ENCODE data around the gene P4HB.

- TF ChIP-seq REST (IDR thresholded peaks at IDR 0.05; ENCODE audit: low read depth) (no peak), FOXM1 (IDR thresholded peaks at IDR 0.05; ENCODE audit: borderline replicate concordance, low read depth) (no peak), EP300 (IDR thresholded peaks at IDR 0.05; ENCODE audit: borderline replicate concordance) (no peak), CEBPB (IDR thresholded peaks at IDR 0.05) (no peak), TAF1 (IDR thresholded peaks at IDR 0.05; ENCODE audit: low read depth) (no peak), USF1 (IDR thresholded peaks at IDR 0.05) (no peak), CREB1 (IDR thresholded peaks at IDR 0.05; ENCODE audit: low read depth) (no peak), TCF12 (IDR thresholded peaks at IDR 0.05; ENCODE audit: low read depth) (no peak), NFIC (IDR thresholded peaks at IDR 0.05) (no peak), TEAD4 (IDR thresholded peaks at IDR 0.05) (no peak), RAD21 (IDR thresholded peaks at IDR 0.05; ENCODE audit: low read depth) (no peak), YY1 (IDR thresholded peaks at IDR 0.05; ENCODE audit: low read depth) (no peak), MAX (IDR thresholded peaks at IDR 0.05) (no peak), EGR1 (IDR thresholded peaks at IDR 0.05) (no peak)
Observed at GRCh38 chr17:81903896-81904599, 43.7 kb upstream of the P4HB start.
